Endothelial cell of umbilical vein (primary cell): ENCODE measurements around the gene SDHA. TPM values are rescaled to one million over a fixed set of nuclear protein-coding genes. Genes with fewer than 3 reads are reported as not detected.
"Not testable (repeated sequence)": the region's sequence is repeated elsewhere in the genome, so short reads cannot be mapped to it uniquely, and the experiment has no call there.

ENCODE experiments used
- BruUV-seq: library from RNA; stranded (reverse); fragments of 400-500 nt; replicated peaks from 2 replicates; lab custom pipeline; 2021; lab: Mats Ljungman, UMichigan
- CTCF ChIA-PET: fragments of 300-600, 350-600 bp; sonication (Branson Sonifier 250); formaldehyde crosslinking; loops from one replicate; lab custom pipeline; 2021; ENCODE audit warnings: antibody characterized with exemption, inconsistent platforms; lab: Charles Lee
- POLR2A ChIA-PET: fragments of 300-600, 350-600 bp; sonication (Branson Sonifier 250); formaldehyde crosslinking; loops from one replicate; lab custom pipeline; 2021; ENCODE audit warnings: antibody characterized with exemption, inconsistent platforms; lab: Charles Lee
- DNase-seq: peaks from one replicate; pipeline ENCODE4 v3.0.0-alpha.2; 2011; ENCODE audit warnings: low read depth, low spot score
- FAIRE-seq: peaks from 2 replicates; lab custom pipeline; 2011; peaks lifted over from hg19 to GRCh38; lab: Jason Lieb, UNC
- H2AFZ ChIP-seq: 2 replicates; pipeline ENCODE4 v1.6.0; 2012; ENCODE audit warnings: low read depth, low read length, control low read depth, inconsistent platforms
- H3K27ac ChIP-seq: 2 replicates; pipeline ENCODE4 v1.5.1; 2011; ENCODE audit warnings: low read depth, mild to moderate bottlenecking, control low read depth, low read length, moderate library complexity; ENCODE audit not compliant: insufficient read depth
- H3K27me3 ChIP-seq, 2 experiments: 2 replicates each; pipeline versions ENCODE4 v1.6.0 to v1.6.1; 2011; ENCODE audit warnings: low read length in 2 of 2, mixed read lengths in 1 of 2; ENCODE audit not compliant: control insufficient read depth in 2 of 2, insufficient read depth in 2 of 2
- H3K36me3 ChIP-seq, 2 experiments: 2 replicates in 1 of 2; 3 replicates in 1 of 2; pipeline ENCODE4 v1.5.1; 2011; ENCODE audit warnings: low read length in 2 of 2, mild to moderate bottlenecking in 1 of 2, moderate library complexity in 1 of 2; ENCODE audit not compliant: control insufficient read depth in 2 of 2, insufficient read depth in 2 of 2; ENCODE audit errors: extremely low read depth in 1 of 2
- H3K4me1 ChIP-seq: 3 replicates; pipeline ENCODE4 v1.5.1; 2011; ENCODE audit warnings: mild to moderate bottlenecking, low read length; ENCODE audit not compliant: control insufficient read depth, insufficient read depth; ENCODE audit errors: extremely low read depth
- H3K4me2 ChIP-seq: 2 replicates; pipeline ENCODE4 v1.6.1; 2011; ENCODE audit warnings: low read length, control low read depth, mixed read lengths; ENCODE audit not compliant: insufficient read depth
- H3K4me3 ChIP-seq, 3 experiments: fragments of 200-600 bp in 1 of 3; sonication (generic), shearing (Covaris generic) in 1 of 3; replicated peaks in 1 of 3; 2 replicates each; pipeline ENCODE4 v1.5.1; 2011 to 2016; ENCODE audit warnings: control low read depth in 3 of 3, low read length in 3 of 3, mild to moderate bottlenecking in 2 of 3, inconsistent platforms in 1 of 3, low read depth in 1 of 3, moderate library complexity in 1 of 3; ENCODE audit not compliant: insufficient read depth in 1 of 3
- H3K79me2 ChIP-seq: 2 replicates; pipeline ENCODE4 v1.6.0; 2012; ENCODE audit warnings: low read length, inconsistent platforms; ENCODE audit not compliant: control insufficient read depth, insufficient read depth
- H3K9ac ChIP-seq: replicated peaks from 2 replicates; pipeline ENCODE3; 2011; ENCODE audit warnings: low read length, control low read depth; ENCODE audit not compliant: insufficient read depth; ENCODE audit errors: extremely low read depth
- H3K9me1 ChIP-seq: replicated peaks from 3 replicates; pipeline ENCODE4 v1.6.0; 2011; ENCODE audit warnings: mild to moderate bottlenecking, low read length; ENCODE audit not compliant: control insufficient read depth, insufficient read depth; ENCODE audit errors: extremely low read depth
- H3K9me3 ChIP-seq: replicated peaks from 2 replicates; pipeline ENCODE4 v1.5.1; 2012; ENCODE audit warnings: low read length, inconsistent platforms; ENCODE audit not compliant: control insufficient read depth, insufficient read depth
- H4K20me1 ChIP-seq: replicated peaks from 2 replicates; pipeline ENCODE3; 2011; ENCODE audit warnings: mild to moderate bottlenecking, low read length; ENCODE audit not compliant: control insufficient read depth, insufficient read depth; ENCODE audit errors: extremely low read depth
- GATA2 ChIP-seq: IDR thresholded peaks from 2 replicates; pipeline ENCODE4 v1.7.0; 2011; ENCODE audit warnings: low read depth, mild to moderate bottlenecking, moderate library complexity, mixed read lengths, low read length; ENCODE audit not compliant: insufficient read length, insufficient read depth
- dilution Hi-C: fragments of 300-500 bp; cut with MboI; formaldehyde crosslinking; loops from one replicate; pipeline ENCODE4 v1.15.0; 2019; ENCODE audit warnings: low sequenced_read_pairs; ENCODE audit not compliant: extremely low pct_ligation_motif_present
- intact Hi-C: fragments of 100-400 bp; cut with micrococcal nuclease; formaldehyde crosslinking; loops from one replicate; pipeline ENCODE4 v1.10.0; 2022
- polyA plus RNA-seq, 4 experiments: library from polyadenylated mRNA; depleted of rRNA in 3 of 4; stranded (reverse) in 3 of 4; unstranded in 1 of 4; fragments of >200 nt; gene quantifications; 2 replicates each; pipeline versions ENCODE4 v1.2.1 to v1.2.3, GENCODE V29; 2011 to 2012; ENCODE audit warnings: missing spikeins in 1 of 4
- total RNA-seq: library from RNA; stranded (reverse); gene quantifications from 2 replicates; pipeline ENCODE4 v1.2.3, GENCODE V29; 2021

SDHA gene
- total and polyA plus RNA-seq, 2 donors (not counting 3 experiments of a cell fraction or from before 2014, with no cell fraction given): 121 to 153 TPM

DNA sequence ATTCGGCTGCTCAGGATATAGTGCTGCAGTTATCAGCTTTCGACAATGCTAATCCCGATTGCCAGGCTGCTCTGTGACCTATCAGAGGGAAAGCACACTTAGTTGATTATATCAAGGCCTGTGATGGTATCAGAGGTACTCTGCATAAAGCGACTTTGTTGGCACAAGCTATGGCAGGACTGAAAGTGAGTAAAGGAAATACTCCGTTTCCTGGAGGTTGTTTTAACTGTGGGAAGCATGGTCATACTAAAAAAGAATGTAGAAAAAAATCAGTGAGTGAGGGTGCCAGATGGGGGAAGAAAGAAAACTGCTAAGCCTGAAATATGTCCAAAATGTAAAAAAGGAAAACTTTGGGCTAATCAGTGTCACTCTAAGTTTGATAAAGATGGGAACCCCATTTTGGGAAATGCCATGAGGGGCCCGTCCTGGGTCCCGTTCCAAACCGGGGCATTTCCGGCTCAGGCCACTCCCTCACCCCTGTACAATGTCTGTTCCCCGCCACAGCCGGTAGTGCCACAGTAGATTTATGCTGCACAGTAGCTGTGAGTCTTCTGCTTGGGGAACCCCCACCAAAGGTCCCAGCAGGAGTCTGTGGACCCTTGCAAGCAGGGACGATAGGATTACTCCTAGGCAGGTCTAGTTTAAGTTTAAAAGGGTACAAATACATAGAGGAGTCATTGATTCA, 25.7 kb downstream of the SDHA start:
- H3K9ac ChIP-seq, H3K9me3 ChIP-seq, H3K27me3 ChIP-seq, H3K79me2 ChIP-seq, dilution Hi-C loops, H4K20me1 ChIP-seq, BruUV-seq, H3K4me3 ChIP-seq, H2AFZ ChIP-seq, H3K9me1 ChIP-seq: not testable (repeated sequence)
- Histone ChIP-seq H3K4me2 (peak overlapping the region; percentile 38), H3K36me3 (peaks cover 10 to 24% of the 10 kb centered on the region in 2 experiments), H3K4me1 (peaks cover 19% of the 10 kb centered on the region), H3K27ac (peak overlapping the region; percentile 61)
- POLR2A ChIA-PET: interaction anchor here (0.6 to 0.8 kb wide), 2 partner anchors 10 to 52 kb away, joined by 3 read pairs; no protein-coding TSS in a partner anchor
- DNase-seq (peak; percentile 63), FAIRE-seq (peak; percentile 66)
- peak; percentile 59 for TF ChIP-seq GATA2
- intact Hi-C loops: loop anchor here (2.0 kb wide), 1 partner anchor 27 kb away; the partner anchor contains the start of gene PDCD6
- CTCF ChIA-PET: interaction anchor here (1.2 kb wide), 1 partner anchor 55 kb away, joined by 5 read pairs; no protein-coding TSS in a partner anchor

- H3K27me3 ChIP-seq, H4K20me1 ChIP-seq, DNase-seq, H2AFZ ChIP-seq, H3K4me2 ChIP-seq, H3K27ac ChIP-seq, POLR2A ChIA-PET, H3K9me3 ChIP-seq, BruUV-seq, H3K9me1 ChIP-seq, dilution Hi-C loops, FAIRE-seq, H3K79me2 ChIP-seq, CTCF ChIA-PET, H3K9ac ChIP-seq, H3K4me3 ChIP-seq: not testable (repeated sequence)
- intact Hi-C loops: loop anchor here (2.0 kb wide), 1 partner anchor 25 kb away; the partner anchor contains the start of gene PDCD6
- Histone ChIP-seq H3K36me3 (peaks cover 7 to 23% of the 10 kb centered on the region in 2 experiments), H3K4me1 (peaks cover 19% of the 10 kb centered on the region)
Measured at GRCh38 chr5:245717-246116, 27.6 kb downstream of the SDHA start.

GRCh38 chr5:250396-250795, 32.3 kb downstream of the SDHA start:
- peaks cover 17% of the 10 kb centered on the region for H3K4me1 ChIP-seq
- DNase-seq, H3K79me2 ChIP-seq, H3K9me3 ChIP-seq, intact Hi-C loops, BruUV-seq, H3K9ac ChIP-seq, POLR2A ChIA-PET, H3K4me3 ChIP-seq, H3K9me1 ChIP-seq, H3K4me2 ChIP-seq, CTCF ChIA-PET, dilution Hi-C loops, FAIRE-seq, H2AFZ ChIP-seq, H3K27me3 ChIP-seq, H3K27ac ChIP-seq, H4K20me1 ChIP-seq: not testable (repeated sequence)
- peaks cover 9 to 23% of the 10 kb centered on the region in 2 experiments for H3K36me3 ChIP-seq

- H3K79me2 ChIP-seq, POLR2A ChIA-PET: not testable (repeated sequence)
Measured at GRCh38 chr5:251016-251415, 32.9 kb downstream of the SDHA start.

More at GRCh38 chr5:251016-251415, 32.9 kb downstream of the SDHA start:
- H3K4me2 ChIP-seq, BruUV-seq, H3K9ac ChIP-seq, CTCF ChIA-PET, intact Hi-C loops, dilution Hi-C loops, FAIRE-seq, H4K20me1 ChIP-seq, H3K27ac ChIP-seq, H3K27me3 ChIP-seq, H3K4me3 ChIP-seq, DNase-seq, H3K9me1 ChIP-seq, H3K9me3 ChIP-seq, H2AFZ ChIP-seq: not testable (repeated sequence)
- Histone ChIP-seq H3K4me1 (peaks cover 17% of the 10 kb centered on the region), H3K36me3 (peaks cover 9 to 22% of the 10 kb centered on the region in 2 experiments)
